CD4-positive, alpha-beta T cell treated with Interleukin-17A for 1 hour (primary cell): ENCODE results near the gene AURKB.
A peak's percentile ranks its signal among the peaks of the same experiment; 100 is the strongest.
"Not testable (repeated sequence)": the region's sequence is repeated elsewhere in the genome, so short reads cannot be mapped to it uniquely, and the experiment has no call there.

Source experiments
- DNase-seq: peaks from one replicate; pipeline ENCODE4 v3.0.0-alpha.2; 2020

AURKB gene

DNA sequence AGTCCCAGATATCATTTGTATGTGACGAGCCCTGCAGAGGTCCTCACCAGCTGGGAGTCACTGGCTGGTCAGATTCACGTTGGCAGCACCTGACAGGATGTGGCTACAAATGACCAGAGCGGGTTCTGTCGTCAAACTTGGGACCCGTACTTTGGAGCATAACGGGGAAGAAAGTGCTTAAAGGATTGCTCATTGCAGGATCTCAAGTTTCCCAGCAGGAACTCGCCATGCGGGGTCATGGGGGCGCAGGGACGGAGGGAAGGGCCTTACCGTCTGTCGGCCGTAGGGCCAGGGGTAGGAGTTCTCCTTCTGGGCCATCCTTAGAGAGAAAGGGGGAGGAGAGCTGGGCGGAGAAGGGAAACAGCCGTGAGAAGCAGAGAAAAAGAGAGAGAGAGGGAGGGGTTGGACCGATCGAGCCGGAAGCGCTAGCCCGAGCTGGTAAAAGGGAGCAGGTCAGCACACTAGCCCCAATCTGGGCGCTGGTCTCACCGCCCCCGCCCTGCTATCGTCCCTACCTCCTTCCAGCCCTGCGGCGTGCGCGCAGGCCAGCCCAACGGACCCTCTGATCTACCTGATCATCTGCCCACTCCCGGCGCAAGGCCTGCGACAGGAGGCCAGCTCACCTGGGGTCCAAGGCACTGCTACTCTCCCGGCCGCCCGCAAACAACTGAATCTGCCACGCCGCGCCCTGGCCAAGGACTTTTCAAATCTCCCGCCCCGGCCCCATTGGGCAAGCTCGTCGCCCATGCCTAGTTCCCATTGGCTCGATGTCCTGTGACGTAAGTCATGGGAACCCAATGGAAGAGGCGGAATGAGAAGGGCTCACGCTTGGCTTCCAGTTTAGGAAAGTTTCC, at the start of gene AURKB:
TSS of gene AURKB (minus strand) at position 669 of the 854 bp plus-strand sequence. CDS start at position 318, 351 bp downstream.
- DNase-seq = peak; percentile 96

- no peak for DNase-seq
These were observed 47.4 kb upstream of the AURKB start for GRCh38 chr17:8257801-8258200.

GRCh38 chr17:8256691-8257090, 46.3 kb upstream of the AURKB start:
- DNase-seq = no peak

DNA sequence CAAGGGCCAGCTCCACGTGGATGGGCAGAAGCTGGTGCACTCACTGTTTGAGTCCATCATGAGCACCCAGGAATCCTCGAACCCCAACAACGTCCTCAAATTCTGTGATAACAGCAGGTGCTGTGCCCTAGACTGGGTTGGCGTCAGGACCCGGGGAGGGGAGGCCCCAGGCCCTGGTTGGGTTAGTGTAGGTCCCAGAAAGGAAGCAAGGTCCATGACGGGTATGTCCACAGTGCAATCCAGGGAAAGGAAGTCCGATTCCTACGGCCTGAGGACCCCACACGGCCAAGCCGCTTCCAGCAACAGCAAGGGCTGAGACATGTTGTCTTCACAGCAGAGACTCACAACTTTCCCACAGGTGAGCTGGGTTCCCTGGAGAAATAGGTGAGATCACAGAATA, 45.9 kb upstream of the AURKB start:
- DNase-seq = no peak

DNA sequence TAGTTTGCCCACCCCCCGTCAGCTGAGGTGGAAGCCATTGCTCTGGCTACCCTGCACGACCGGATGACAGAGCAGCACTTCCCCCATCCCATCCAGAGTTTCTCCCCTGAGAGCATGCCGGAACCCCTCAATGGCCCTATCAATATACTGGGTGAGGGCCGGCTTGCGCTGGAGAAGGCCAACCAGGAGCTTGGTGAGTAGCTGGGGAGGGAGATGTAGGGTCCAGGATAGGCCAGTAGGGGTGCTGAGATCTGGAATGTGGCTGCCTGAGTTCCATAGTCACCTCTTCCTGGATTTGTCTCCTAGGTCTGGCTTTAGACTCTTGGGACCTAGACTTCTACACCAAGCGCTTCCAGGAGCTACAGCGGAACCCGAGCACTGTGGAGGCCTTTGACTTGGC, 45.1 kb upstream of the AURKB start:
- no peak for DNase-seq

- DNase-seq = no peak
These were observed 44.5 kb upstream of the AURKB start for GRCh38 chr17:8254881-8255280.

DNA sequence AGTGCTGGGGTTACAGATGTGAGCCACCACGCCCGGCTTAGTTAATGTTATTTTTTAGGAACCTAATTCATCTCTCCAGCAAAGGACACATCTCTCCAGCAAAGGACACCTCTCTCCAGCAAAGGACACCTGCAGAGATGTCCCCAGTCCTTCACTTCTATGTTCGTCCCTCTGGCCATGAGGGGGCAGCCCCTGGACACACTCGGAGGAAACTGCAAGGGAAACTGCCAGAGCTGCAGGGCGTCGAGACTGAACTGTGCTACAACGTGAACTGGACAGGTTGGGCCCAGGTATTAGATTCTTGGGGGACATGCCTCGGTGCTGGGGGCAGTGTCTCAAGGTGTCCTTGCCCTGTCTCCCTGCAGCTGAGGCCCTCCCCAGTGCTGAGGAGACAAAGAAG, 43.4 kb upstream of the AURKB start:
- peak; percentile 18 for DNase-seq

DNA sequence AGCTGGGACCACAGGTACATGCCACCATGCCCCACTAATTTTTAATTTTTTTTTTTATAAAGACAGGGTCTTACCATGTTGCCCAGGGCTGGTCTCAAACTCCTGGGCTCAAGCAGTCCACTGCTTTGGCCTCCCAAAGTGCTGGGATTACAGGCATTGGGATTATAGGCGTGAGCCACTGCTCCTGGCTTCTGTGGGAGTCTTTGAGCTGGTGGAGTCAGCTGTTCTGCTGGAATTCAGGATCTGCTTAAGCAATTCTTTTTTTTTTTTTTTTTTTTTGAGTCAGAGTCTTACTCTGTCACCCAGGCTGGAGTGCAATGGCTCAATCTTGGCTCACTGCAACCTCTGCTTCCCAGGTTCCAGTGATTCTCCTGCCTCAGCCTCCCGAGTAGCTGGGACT, 41.0 kb upstream of the AURKB start:
- DNase-seq = not testable (repeated sequence)

GRCh38 chr17:8249621-8250500, 39.5 kb upstream of the AURKB start:
- no peak for DNase-seq

GRCh38 chr17:8248751-8249607, 38.6 kb upstream of the AURKB start, which contains the start of gene PFAS:
Gene PFAS, plus strand, starts transcription at chr17:8249289. Its CDS starts 4,649 bp downstream, at chr17:8253938.
- peak; percentile 95 for DNase-seq

DNA sequence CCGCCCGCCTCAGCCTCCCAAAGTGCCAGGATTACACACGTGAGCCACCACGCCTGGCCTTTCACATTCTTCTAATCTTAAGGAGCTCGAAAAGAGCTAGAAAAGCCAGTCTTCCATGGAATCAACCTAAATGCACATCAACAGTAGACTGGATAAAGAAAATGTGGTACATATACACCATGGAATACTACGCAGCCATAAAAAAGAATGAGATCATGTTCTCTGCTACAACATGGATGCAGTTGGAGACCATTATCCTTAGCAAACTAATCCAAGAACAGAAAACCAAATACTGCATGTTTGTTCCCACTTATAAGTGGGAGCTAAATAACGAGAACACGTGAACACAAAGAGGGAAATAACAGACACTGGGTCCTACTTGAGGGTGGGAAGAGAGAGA, 34.4 kb upstream of the AURKB start:
- DNase-seq = no peak

DNA sequence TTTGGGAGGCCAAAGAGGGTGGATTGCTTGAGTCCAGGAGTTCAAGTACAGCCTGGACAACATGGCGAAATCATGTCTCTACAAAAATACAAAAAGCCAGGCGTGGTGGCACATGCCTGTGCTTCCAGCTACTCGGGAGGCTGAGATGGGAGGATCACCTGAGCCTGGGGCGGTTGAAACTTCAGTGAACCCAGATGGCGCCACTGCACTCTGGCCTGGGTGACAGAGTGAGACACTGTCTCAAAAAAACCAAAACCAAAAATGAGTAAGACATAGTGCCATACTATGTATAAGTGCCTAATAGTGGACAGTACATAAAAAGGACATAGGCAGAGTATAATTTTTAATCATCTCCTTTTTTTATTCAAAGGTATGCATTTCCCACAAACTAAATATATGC, 33.5 kb upstream of the AURKB start:
- peak; percentile 53 for DNase-seq

DNA sequence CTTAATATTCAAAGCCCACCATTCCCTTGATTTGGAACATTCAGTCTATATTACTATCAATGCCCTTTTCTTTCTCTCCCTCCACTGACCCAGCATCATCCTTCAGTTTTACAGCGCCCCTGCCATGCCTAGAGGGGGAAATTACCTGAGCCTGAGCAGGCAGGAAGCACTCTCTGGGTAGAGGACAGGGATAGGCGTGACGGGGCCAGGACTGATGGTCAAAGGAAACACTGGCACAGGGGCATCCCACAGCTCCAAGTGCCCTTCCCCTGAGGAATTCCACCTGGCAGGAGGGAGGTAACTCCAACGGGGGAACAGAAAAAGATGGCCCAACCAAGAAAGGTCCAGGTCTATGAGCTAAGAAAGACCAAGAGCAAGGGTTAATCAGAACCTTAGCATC, 27.5 kb upstream of the AURKB start:
- no peak for DNase-seq

GRCh38 chr17:8237175-8237574, 26.8 kb upstream of the AURKB start:
- no peak for DNase-seq

GRCh38 chr17:8235676-8236075, 25.3 kb upstream of the AURKB start:
- DNase-seq = no peak

DNA sequence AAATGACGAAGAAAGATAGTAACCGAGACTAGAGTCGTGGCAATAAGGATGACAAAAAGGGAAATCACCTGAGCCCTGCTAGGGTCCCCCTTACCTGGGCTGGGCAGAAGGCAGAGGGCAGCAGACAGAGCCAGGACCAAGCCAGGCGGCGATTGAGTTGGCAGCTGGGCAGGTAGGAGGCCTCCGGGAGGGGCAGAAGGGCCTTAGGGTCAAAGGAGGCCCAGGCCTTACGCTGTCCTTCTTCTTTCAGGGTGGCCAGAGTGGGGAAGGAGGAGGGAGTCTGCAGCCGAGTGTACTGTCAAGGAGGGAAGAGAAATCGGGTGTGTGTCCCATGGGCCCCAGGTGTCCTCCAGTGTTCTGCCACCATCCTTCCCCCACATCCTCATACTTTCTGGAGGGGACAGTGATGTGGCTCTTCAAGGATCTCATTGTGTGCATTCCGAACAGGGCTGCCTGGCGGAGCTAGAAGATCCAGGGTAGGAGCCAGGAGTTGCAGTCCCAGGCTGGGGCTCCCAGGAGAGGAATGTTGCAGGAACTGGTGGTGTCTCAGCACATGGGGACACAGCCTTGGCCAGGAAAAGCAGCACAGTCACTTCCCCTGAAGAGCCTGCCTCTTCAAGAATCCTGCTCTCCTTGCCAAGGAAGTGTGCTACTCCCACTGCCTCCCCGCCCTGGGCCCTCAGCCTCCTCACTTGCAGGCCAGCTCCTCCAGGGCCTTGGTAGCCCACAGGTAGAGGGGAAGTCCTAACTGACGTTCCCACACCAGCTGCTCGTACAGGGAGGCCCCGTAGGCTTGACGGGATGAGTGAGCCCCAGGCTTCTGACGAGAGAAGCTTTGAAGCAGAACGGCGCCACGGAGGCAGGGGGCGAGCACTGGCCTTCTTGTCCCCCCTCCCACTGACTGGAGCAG, 24.2 kb upstream of the AURKB start:
- DNase-seq = no peak

GRCh38 chr17:8231701-8232100, 21.3 kb upstream of the AURKB start:
- DNase-seq = no peak

- no peak for DNase-seq
These were observed 16.8 kb upstream of the AURKB start for GRCh38 chr17:8227238-8227581.

DNA sequence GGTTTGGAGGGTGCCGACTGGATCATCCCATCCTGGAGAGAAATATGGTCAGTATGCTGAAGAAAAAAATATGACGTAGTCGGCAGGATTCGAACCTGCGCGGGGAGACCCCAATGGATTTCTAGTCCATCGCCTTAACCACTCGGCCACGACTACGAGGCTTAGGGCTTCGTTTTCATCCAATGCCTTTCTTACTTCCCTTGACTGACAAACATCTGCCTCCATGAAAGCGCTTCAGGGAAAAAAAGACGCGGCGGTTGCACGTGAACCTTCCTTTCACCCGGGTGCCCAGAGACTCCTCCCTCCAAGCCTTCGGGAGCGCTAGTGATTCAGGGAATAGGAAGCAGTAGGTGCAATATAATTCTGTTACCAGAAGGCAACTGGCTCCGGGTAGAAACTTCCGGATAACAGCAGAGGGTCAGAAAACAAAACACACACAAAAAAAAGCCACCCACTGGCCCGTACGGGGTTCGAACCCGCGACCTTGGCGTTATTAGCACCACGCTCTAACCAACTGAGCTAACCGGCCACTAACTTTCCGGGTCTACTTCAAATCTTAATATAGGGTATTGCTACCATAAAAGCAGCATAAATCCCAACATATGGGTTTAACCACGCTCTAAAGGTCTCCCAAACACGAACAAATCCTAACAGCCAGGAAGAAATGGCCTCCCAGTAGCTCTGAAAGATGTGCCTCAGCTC, 16.3 kb upstream of the AURKB start:
- DNase-seq = peak; percentile 41

DNA sequence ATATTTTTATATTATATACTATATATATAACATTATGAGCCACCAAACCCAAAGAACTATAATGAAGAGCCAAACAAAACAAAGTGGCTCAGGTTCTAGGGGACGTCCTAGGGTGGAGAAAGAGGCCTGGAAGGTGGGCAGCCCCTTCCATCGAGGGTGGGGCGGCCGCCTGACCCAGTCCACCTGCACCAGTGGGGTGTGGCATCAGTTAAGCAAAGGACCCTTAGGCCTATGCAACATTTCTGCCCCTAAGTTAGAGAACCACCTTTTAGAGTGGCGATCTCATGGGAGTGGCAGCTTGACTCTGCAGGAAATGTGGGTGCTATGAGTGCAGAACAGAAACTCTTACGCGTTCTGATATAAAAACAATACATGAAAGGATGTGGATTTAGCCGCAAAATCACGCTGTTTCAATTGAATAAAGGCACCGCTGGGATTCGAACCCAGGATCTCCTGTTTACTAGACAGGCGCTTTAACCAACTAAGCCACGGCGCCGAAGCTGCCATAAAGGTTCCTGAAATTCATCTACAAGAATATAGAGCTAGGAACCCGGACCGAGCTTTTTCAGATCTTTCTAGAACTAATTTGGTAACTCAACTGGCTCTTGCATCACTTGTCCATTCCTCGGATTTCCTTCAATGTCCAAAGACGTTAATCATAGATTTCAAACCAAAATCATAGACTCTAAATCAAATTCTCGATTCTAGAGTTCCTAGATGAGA, 15.6 kb upstream of the AURKB start:
- DNase-seq = peak; percentile 85
